GM23338 (cell line): ENCODE results near the gene ENPP7. TPM values are rescaled to one million over a fixed set of nuclear protein-coding genes. Genes with fewer than 3 reads are reported as not detected.

ENCODE experiments used
- ATAC-seq: fragments of 200-7000 bp; cut with Tn5 transposase; 3 replicates; pipeline ENCODE4 v1.9.1; 2020
- DNase-seq: peaks from one replicate; pipeline ENCODE4 v3.0.0-alpha.2; 2015; ENCODE audit warnings: low spot score
- H2AFZ ChIP-seq: fragments of 200-600 bp; sonication (generic); 2 replicates; pipeline ENCODE4 v1.8.0; 2016; ENCODE audit warnings: antibody characterized with exemption, mild to moderate bottlenecking, moderate library complexity
- H3F3A ChIP-seq: fragments of 200-600 bp; sonication (generic); replicated peaks from 2 replicates; pipeline ENCODE4 v1.8.0; 2017; ENCODE audit warnings: antibody characterized with exemption, mixed run types, low read depth
- H3K27ac ChIP-seq: fragments of 200-600 bp; sonication (generic); 2 replicates; pipeline ENCODE4 v1.6.1; 2016; ENCODE audit warnings: low read depth
- H3K27me3 ChIP-seq: fragments of 200-600 bp; sonication (generic); 2 replicates; pipeline ENCODE4 v1.8.0; 2016; ENCODE audit warnings: mild to moderate bottlenecking, mixed run types, moderate library complexity; ENCODE audit not compliant: insufficient read depth
- H3K36me3 ChIP-seq: fragments of 200-600 bp; sonication (generic); 2 replicates; pipeline ENCODE4 v1.8.0; 2016; ENCODE audit warnings: mild to moderate bottlenecking; ENCODE audit not compliant: insufficient read depth
- H3K4me1 ChIP-seq: fragments of 200-600 bp; sonication (generic); 2 replicates; pipeline ENCODE4 v1.8.0; 2016; ENCODE audit warnings: mild to moderate bottlenecking, moderate library complexity; ENCODE audit not compliant: insufficient read depth
- H3K4me2 ChIP-seq: fragments of 200-600 bp; sonication (generic); 2 replicates; pipeline ENCODE4 v1.7.1; 2017; ENCODE audit warnings: mixed run types
- H3K4me3 ChIP-seq: fragments of 200-600 bp; sonication (generic); 2 replicates; pipeline ENCODE4 v1.6.1; 2016; ENCODE audit warnings: mixed run types
- H3K79me2 ChIP-seq: fragments of 200-600 bp; sonication (generic); replicated peaks from 2 replicates; pipeline ENCODE4 v1.8.0; 2017; ENCODE audit warnings: mild to moderate bottlenecking; ENCODE audit not compliant: insufficient read depth
- H3K9me2 ChIP-seq: fragments of 200-600 bp; sonication (generic); 2 replicates; pipeline ENCODE4 v1.8.0; 2017; ENCODE audit not compliant: insufficient read depth
- H4K20me1 ChIP-seq: fragments of 200-600 bp; sonication (generic); replicated peaks from 2 replicates; pipeline ENCODE4 v1.8.0; 2017; ENCODE audit warnings: mild to moderate bottlenecking; ENCODE audit not compliant: insufficient read depth
- H3K27ac Mint-ChIP-seq: 2 replicates; pipeline ENCODE4 v1.8.0; 2020; ENCODE audit warnings: inconsistent platforms, mild to moderate bottlenecking, moderate library complexity, mixed read lengths
- H3K27me3 Mint-ChIP-seq: 3 replicates; pipeline ENCODE4 v1.8.0; 2022; ENCODE audit warnings: low read depth, mild to moderate bottlenecking, moderate library complexity, mixed read lengths, inconsistent platforms; ENCODE audit not compliant: insufficient read depth, poor library complexity
- H3K36me3 Mint-ChIP-seq: 3 replicates; pipeline ENCODE4 v1.8.0; 2021; ENCODE audit warnings: low read depth, mild to moderate bottlenecking, inconsistent platforms, moderate library complexity, mixed read lengths
- H3K4me1 Mint-ChIP-seq: 3 replicates; pipeline ENCODE4 v1.8.0; 2020; ENCODE audit warnings: mild to moderate bottlenecking, inconsistent platforms, mixed read lengths
- H3K4me3 Mint-ChIP-seq: 3 replicates; pipeline ENCODE4 v1.8.0; 2021; ENCODE audit warnings: moderate library complexity, mild to moderate bottlenecking, inconsistent platforms, mixed read lengths
- H3K9me3 Mint-ChIP-seq: 3 replicates; pipeline ENCODE4 v1.8.0; 2020; ENCODE audit warnings: moderate library complexity, mild to moderate bottlenecking, inconsistent platforms, mixed read lengths
- CREB1 ChIP-seq: fragments of 250-450 bp; sonication (Bioruptor Pico); IDR thresholded peaks from 2 replicates; pipeline ENCODE4 v1.5.0; 2020; ENCODE audit warnings: low read depth, mild to moderate bottlenecking, moderate library complexity
- EZH2 ChIP-seq: fragments of 200-600 bp; sonication (generic); IDR thresholded peaks from one replicate; pipeline ENCODE4 v1.8.0; 2017; ENCODE audit warnings: antibody characterized with exemption, mild to moderate bottlenecking, low read depth; ENCODE audit not compliant: unreplicated experiment
- JUNB ChIP-seq: IDR thresholded peaks from one replicate; pipeline ENCODE4 v1.6.1; 2016; ENCODE audit warnings: antibody characterized with exemption; ENCODE audit not compliant: unreplicated experiment
- NANOG ChIP-seq: IDR thresholded peaks from 2 replicates; pipeline ENCODE4 v1.6.1; 2016; ENCODE audit warnings: antibody characterized with exemption, borderline replicate concordance
- POLR2AphosphoS5 ChIP-seq: IDR thresholded peaks from 2 replicates; pipeline ENCODE4 v1.6.1; 2016; ENCODE audit warnings: antibody characterized with exemption, low read depth
- REST ChIP-seq: IDR thresholded peaks from one replicate; pipeline ENCODE4 v1.6.1; 2018; ENCODE audit warnings: antibody characterized with exemption; ENCODE audit not compliant: unreplicated experiment
- ZNF331 ChIP-seq: fragments of 250-450 bp; sonication (Bioruptor Pico); IDR thresholded peaks from 2 replicates; pipeline ENCODE4 v1.5.0; 2020; ENCODE audit warnings: low read depth, mild to moderate bottlenecking, moderate library complexity
- ZNF462 ChIP-seq: fragments of 250-450 bp; sonication (Bioruptor Pico); IDR thresholded peaks from 2 replicates; pipeline ENCODE4 v1.5.0; 2020; ENCODE audit warnings: mild to moderate bottlenecking, moderate library complexity
- polyA plus RNA-seq: library from polyadenylated mRNA; unstranded; fragments of >200 nt; fragmentation: Nextera tagmentation; extraction: Ambion mirVana; gene quantifications from 2 replicates; pipeline ENCODE4 v1.2.1, GENCODE V29; 2016
- total RNA-seq: library from RNA; depleted of rRNA; stranded (reverse); fragments of >200 nt; shearing (Covaris generic); gene quantifications from 2 replicates; pipeline ENCODE4 v1.2.3, GENCODE V29; 2014

Gene ENPP7
- total and polyA plus RNA-seq, 2 experiments from 2014 or later: not detected

GRCh38 chr17:79690466-79690865 lies 40.3 kb upstream of the ENPP7 start:
- no peak overlapping the region for H3K27ac Mint-ChIP-seq
- no peak for DNase-seq
- H3K9me2 ChIP-seq: no peaks in the 10 kb centered on the region

More at GRCh38 chr17:79690466-79690865, 40.3 kb upstream of the ENPP7 start:
- Histone ChIP-seq H3K4me2 (no peak overlapping the region), H3K4me3 (no peak overlapping the region), H3K27ac (no peak overlapping the region), H3K36me3 (no peaks in the 10 kb centered on the region), H3K27me3 (no peaks in the 10 kb centered on the region), H3K4me1 (peaks cover 13% of the 10 kb centered on the region), H3F3A (no peaks in the 10 kb centered on the region), H2AFZ (no peak overlapping the region), H3K79me2 (no peaks in the 10 kb centered on the region), H4K20me1 (no peaks in the 10 kb centered on the region)
- no peak for TF ChIP-seq ZNF331 (CRISPR knock-in tag)
- no peak for TF ChIP-seq JUNB
- TF ChIP-seq CREB1 (CRISPR knock-in tag): no peak
- TF ChIP-seq POLR2AphosphoS5: no peak
- TF ChIP-seq REST: no peak
- TF ChIP-seq ZNF462 (CRISPR knock-in tag): no peak
- TF ChIP-seq EZH2: no peak
- TF ChIP-seq NANOG: no peak
- H3K9me3 Mint-ChIP-seq: no peaks in the 10 kb centered on the region; the same call in 2 of the 3 replicates
- peaks cover 31% of the 10 kb centered on the region for H3K4me1 Mint-ChIP-seq
- H3K27me3 Mint-ChIP-seq: peaks cover 24% of the 10 kb centered on the region
- ATAC-seq: no peak
- H3K4me3 Mint-ChIP-seq: no peak overlapping the region
- H3K36me3 Mint-ChIP-seq: no peaks in the 10 kb centered on the region
